GM12878 (cell line): ENCODE data around the gene TNFAIP3. TPM values are rescaled to one million over a fixed set of nuclear protein-coding genes. Genes with fewer than 3 reads are reported as not detected.

ENCODE experiments used
- ASH2L ChIP-seq: fragments of 300-600, 200-600 bp; sonication (generic); IDR thresholded peaks from 2 replicates; pipeline ENCODE4 v1.6.1; 2017; ENCODE audit warnings: low read depth, mild to moderate bottlenecking, borderline replicate concordance
- BMI1 ChIP-seq: fragments of 450-650 bp; IDR thresholded peaks from 2 replicates; pipeline ENCODE4 v1.6.1; 2016; ENCODE audit warnings: mild to moderate bottlenecking, moderate library complexity, borderline replicate concordance
- BRCA1 ChIP-seq: IDR thresholded peaks from 2 replicates; pipeline ENCODE4 v1.6.1; 2011; ENCODE audit warnings: low read depth, low read length, improper control_type of control experiment
- CBX5 ChIP-seq: sonication (generic); IDR thresholded peaks from 2 replicates; pipeline ENCODE4 v1.6.1; 2016; ENCODE audit warnings: low read depth, moderate library complexity, mild to moderate bottlenecking, inconsistent platforms
- EZH2 ChIP-seq: IDR thresholded peaks from 2 replicates; pipeline ENCODE4 v1.6.1; 2012; ENCODE audit warnings: low read depth, mild to moderate bottlenecking, control low read depth, inconsistent platforms, low read length, borderline replicate concordance; ENCODE audit not compliant: control insufficient read depth
- FOS ChIP-seq: IDR thresholded peaks from 3 replicates; pipeline ENCODE4 v1.6.1; 2011; ENCODE audit warnings: borderline replicate concordance; ENCODE audit not compliant: insufficient read length; ENCODE audit errors: extremely low read depth
- GABPA ChIP-seq: IDR thresholded peaks from 2 replicates; pipeline ENCODE4 v1.6.1; 2014; ENCODE audit warnings: antibody characterized with exemption, low read depth, mild to moderate bottlenecking, inconsistent platforms
- GATAD2B ChIP-seq: fragments of 450-650 bp; conservative IDR thresholded peaks from 2 replicates; pipeline ENCODE4 v1.6.1; 2017; ENCODE audit warnings: low read depth, mild to moderate bottlenecking, moderate library complexity
- HDAC2 ChIP-seq: fragments of 200-600 bp; sonication (generic); IDR thresholded peaks from 2 replicates; pipeline ENCODE4 v1.6.1; 2017
- IKZF1 ChIP-seq: fragments of 450-650 bp; conservative IDR thresholded peaks from 2 replicates; pipeline ENCODE4 v1.6.1; 2017; ENCODE audit warnings: antibody characterized with exemption, mild to moderate bottlenecking
- KDM1A ChIP-seq: fragments of 200-600 bp; sonication (generic); IDR thresholded peaks from 2 replicates; pipeline ENCODE4 v1.6.1; 2016; ENCODE audit warnings: borderline replicate concordance
- MEF2A ChIP-seq: IDR thresholded peaks from 2 replicates; pipeline ENCODE4 v1.6.1; 2011; ENCODE audit warnings: low read depth, mild to moderate bottlenecking, low read length, moderate library complexity; ENCODE audit not compliant: insufficient read depth
- NFYB ChIP-seq: IDR thresholded peaks from 2 replicates; pipeline ENCODE4 v1.6.1; 2011; ENCODE audit warnings: low read depth, mild to moderate bottlenecking, low read length, improper control_type of control experiment, moderate library complexity; ENCODE audit not compliant: insufficient read depth
- NR2C1 ChIP-seq: fragments of 450-650 bp; IDR thresholded peaks from 2 replicates; pipeline ENCODE4 v1.6.1; 2017; ENCODE audit warnings: antibody characterized with exemption, mild to moderate bottlenecking, moderate library complexity
- PML ChIP-seq: IDR thresholded peaks from 2 replicates; pipeline ENCODE4 v1.6.1; 2012; ENCODE audit warnings: low read length, inconsistent platforms
- POLR2AphosphoS2 ChIP-seq: IDR thresholded peaks from 2 replicates; pipeline ENCODE4 v1.6.1; 2011; ENCODE audit warnings: low read depth, mild to moderate bottlenecking, low read length, improper control_type of control experiment, moderate library complexity
- RCOR1 ChIP-seq: conservative IDR thresholded peaks from 2 replicates; pipeline ENCODE4 v1.6.1; 2012; ENCODE audit warnings: low read depth, low read length, improper control_type of control experiment
- SREBF1 ChIP-seq: IDR thresholded peaks from 2 replicates; pipeline ENCODE4 v1.6.1; 2012; ENCODE audit warnings: mild to moderate bottlenecking, low read length
- SRF ChIP-seq, 2 experiments: IDR thresholded peaks; 2 replicates each; pipeline ENCODE4 v1.6.1; 2011; ENCODE audit warnings: low read depth in 2 of 2, low read length in 2 of 2, mild to moderate bottlenecking in 1 of 2, moderate library complexity in 1 of 2
- TCF3 ChIP-seq: IDR thresholded peaks from 2 replicates; pipeline ENCODE4 v1.6.1; 2012; ENCODE audit warnings: low read depth, mild to moderate bottlenecking, low read length, borderline replicate concordance; ENCODE audit not compliant: insufficient read depth
- TCF7 ChIP-seq: IDR thresholded peaks from 2 replicates; pipeline ENCODE4 v1.6.1; 2014; ENCODE audit warnings: antibody characterized with exemption, borderline replicate concordance
- ZNF24 ChIP-seq: fragments of 450-650 bp; IDR thresholded peaks from 2 replicates; pipeline ENCODE4 v1.6.1; 2017; ENCODE audit warnings: antibody characterized with exemption, mild to moderate bottlenecking
- polyA plus RNA-seq, 11 experiments: library from polyadenylated mRNA; depleted of rRNA in 4 of 11; unstranded in 6 of 11; stranded (reverse) in 5 of 11; fragments of >200 nt; fragmentation: Nextera tagmentation in 4 of 11; fragmentation: Illumina TruSeq in 1 of 11; extraction: Ambion mirVana in 4 of 11; extraction: Trizol in 1 of 11; gene quantifications; 1 replicate in 1 of 11; 2 replicates in 10 of 11; pipeline versions ENCODE4 v1.2.1 to v1.2.3, GENCODE V29; 2011 to 2016; ENCODE audit warnings: inconsistent platforms in 2 of 11, missing spikeins in 2 of 11, low read depth in 1 of 11
- total RNA-seq, 4 experiments: library from RNA; depleted of rRNA in 3 of 4; stranded (reverse); fragments of >200 nt in 3 of 4; fragmentation: Illumina TruSeq in 1 of 4; extraction: Trizol in 1 of 4; gene quantifications; 2 replicates each; pipeline versions ENCODE4 v1.2.1 to v1.2.3, GENCODE V29; 2013 to 2021
- TF ChIP-seq, protein P1 (sequence below): fragments of 450-650 bp; IDR thresholded peaks from 2 replicates; pipeline ENCODE4 v1.6.1; 2017; ENCODE audit warnings: borderline replicate concordance
- TF ChIP-seq, protein P2 (sequence below): fragments of 450-650 bp; IDR thresholded peaks from 2 replicates; pipeline ENCODE4 v1.6.1; 2017; ENCODE audit warnings: low read depth, mild to moderate bottlenecking, moderate library complexity
- TF ChIP-seq, protein P3 (sequence below): fragments of 150-350 bp; IDR thresholded peaks from 2 replicates; pipeline ENCODE4 v1.6.1; 2014; ENCODE audit warnings: mild to moderate bottlenecking, low read depth, low read length
- TF ChIP-seq, protein P4 (sequence below): fragments of 450-650 bp; conservative IDR thresholded peaks from 2 replicates; pipeline ENCODE4 v1.6.1; 2017; ENCODE audit warnings: mild to moderate bottlenecking, moderate library complexity

TNFAIP3 gene
- total and polyA plus RNA-seq, 10 of the 15 experiments (the other 5 are each of a cell fraction or from before 2014, with no cell fraction given) = 18.0 to 350 (median 127) TPM

DNA sequence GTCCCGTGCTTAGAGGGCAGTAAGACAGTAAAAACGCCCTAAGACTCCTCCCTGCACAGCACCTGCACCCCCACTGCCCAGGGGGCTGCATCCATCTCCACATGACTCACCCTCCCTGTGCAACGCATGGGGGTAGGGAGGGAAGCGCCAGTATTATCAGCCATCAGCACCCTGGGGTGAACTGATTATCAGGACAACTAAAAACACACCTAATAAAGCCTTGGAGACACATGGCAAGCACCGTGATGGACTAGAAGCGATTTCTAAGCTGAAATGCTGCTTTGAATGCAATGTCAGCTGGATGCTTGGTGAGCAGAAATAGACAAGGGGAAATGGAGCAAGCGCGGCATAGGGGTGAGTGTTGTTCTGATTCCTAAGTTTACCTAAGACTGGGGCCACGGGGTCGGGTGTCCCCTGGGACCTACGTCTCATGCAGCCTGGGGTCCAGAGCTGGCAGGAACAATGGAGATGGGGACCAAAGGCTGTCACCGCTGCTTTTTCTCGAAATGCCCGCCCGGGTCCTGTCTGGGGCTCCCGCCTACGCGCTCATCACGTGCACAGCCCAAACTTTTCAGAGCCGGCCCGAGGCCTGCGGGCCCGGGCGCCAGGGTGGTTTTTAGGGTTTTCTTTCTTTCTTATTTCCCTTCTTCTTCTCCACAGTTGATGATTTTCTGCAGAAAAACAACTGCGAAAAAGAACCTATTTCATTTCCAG, 702 bp upstream of the TNFAIP3 start (continued):
- TF ChIP-seq GABPA (no peak; the same call in 1 of the 2 replicates), TCF3 (no peak), IKZF1 (peak; percentile 81), SREBF1 (no peak), ZNF24 (no peak), MEF2A (no peak), POLR2AphosphoS2 (no peak), PML (no peak), TCF7 (no peak), FOS (no peak), SRF (IDR thresholded peaks at IDR 0.05; ENCODE audit: low read depth in 2 of 2, low read length in 2 of 2) (no peak), NFYB (no peak), CBX5 (no peak), RCOR1 (no peak), ASH2L (0 out of 2 replicates have a peak, but pooled peaks have one; percentile 65), BMI1 (no peak), GATAD2B (0 out of 2 replicates have a peak, but pooled peaks have one; percentile 18), EZH2 (no peak), BRCA1 (no peak), HDAC2 (no peak), NR2C1 (no peak), KDM1A (no peak)
- TF ChIP-seq, protein P1, sequence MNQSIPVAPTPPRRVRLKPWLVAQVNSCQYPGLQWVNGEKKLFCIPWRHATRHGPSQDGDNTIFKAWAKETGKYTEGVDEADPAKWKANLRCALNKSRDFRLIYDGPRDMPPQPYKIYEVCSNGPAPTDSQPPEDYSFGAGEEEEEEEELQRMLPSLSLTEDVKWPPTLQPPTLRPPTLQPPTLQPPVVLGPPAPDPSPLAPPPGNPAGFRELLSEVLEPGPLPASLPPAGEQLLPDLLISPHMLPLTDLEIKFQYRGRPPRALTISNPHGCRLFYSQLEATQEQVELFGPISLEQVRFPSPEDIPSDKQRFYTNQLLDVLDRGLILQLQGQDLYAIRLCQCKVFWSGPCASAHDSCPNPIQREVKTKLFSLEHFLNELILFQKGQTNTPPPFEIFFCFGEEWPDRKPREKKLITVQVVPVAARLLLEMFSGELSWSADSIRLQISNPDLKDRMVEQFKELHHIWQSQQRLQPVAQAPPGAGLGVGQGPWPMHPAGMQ = no peak
- TF ChIP-seq, protein P2, sequence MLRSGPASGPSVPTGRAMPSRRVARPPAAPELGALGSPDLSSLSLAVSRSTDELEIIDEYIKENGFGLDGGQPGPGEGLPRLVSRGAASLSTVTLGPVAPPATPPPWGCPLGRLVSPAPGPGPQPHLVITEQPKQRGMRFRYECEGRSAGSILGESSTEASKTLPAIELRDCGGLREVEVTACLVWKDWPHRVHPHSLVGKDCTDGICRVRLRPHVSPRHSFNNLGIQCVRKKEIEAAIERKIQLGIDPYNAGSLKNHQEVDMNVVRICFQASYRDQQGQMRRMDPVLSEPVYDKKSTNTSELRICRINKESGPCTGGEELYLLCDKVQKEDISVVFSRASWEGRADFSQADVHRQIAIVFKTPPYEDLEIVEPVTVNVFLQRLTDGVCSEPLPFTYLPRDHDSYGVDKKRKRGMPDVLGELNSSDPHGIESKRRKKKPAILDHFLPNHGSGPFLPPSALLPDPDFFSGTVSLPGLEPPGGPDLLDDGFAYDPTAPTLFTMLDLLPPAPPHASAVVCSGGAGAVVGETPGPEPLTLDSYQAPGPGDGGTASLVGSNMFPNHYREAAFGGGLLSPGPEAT = peak; percentile 82; the same call in 1 of the 2 replicates
- TF ChIP-seq, protein P3, sequence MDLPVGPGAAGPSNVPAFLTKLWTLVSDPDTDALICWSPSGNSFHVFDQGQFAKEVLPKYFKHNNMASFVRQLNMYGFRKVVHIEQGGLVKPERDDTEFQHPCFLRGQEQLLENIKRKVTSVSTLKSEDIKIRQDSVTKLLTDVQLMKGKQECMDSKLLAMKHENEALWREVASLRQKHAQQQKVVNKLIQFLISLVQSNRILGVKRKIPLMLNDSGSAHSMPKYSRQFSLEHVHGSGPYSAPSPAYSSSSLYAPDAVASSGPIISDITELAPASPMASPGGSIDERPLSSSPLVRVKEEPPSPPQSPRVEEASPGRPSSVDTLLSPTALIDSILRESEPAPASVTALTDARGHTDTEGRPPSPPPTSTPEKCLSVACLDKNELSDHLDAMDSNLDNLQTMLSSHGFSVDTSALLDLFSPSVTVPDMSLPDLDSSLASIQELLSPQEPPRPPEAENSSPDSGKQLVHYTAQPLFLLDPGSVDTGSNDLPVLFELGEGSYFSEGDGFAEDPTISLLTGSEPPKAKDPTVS = no peak
- TF ChIP-seq, protein P4, sequence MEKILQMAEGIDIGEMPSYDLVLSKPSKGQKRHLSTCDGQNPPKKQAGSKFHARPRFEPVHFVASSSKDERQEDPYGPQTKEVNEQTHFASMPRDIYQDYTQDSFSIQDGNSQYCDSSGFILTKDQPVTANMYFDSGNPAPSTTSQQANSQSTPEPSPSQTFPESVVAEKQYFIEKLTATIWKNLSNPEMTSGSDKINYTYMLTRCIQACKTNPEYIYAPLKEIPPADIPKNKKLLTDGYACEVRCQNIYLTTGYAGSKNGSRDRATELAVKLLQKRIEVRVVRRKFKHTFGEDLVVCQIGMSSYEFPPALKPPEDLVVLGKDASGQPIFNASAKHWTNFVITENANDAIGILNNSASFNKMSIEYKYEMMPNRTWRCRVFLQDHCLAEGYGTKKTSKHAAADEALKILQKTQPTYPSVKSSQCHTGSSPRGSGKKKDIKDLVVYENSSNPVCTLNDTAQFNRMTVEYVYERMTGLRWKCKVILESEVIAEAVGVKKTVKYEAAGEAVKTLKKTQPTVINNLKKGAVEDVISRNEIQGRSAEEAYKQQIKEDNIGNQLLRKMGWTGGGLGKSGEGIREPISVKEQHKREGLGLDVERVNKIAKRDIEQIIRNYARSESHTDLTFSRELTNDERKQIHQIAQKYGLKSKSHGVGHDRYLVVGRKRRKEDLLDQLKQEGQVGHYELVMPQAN = peak; percentile 87
